DOHH2 (cell line): Measurements from ENCODE around the gene RHOG.

Source experiments
- H3F3A ChIP-seq: fragments of 200-600 bp; sonication (generic), shearing (Covaris generic); 2 replicates; pipeline ENCODE4 v1.6.0; 2016; ENCODE audit warnings: antibody characterized with exemption, mild to moderate bottlenecking; ENCODE audit not compliant: control insufficient read depth, insufficient read depth
- H3K27ac ChIP-seq: fragments of 200-600 bp; sonication (generic); 2 replicates; pipeline ENCODE4 v1.5.1; 2014; ENCODE audit warnings: low read depth, mild to moderate bottlenecking, low read length, moderate library complexity
- H3K27me3 ChIP-seq: fragments of 200-600 bp; sonication (generic); 2 replicates; pipeline ENCODE4 v1.6.1; 2014; ENCODE audit warnings: mild to moderate bottlenecking, low read length, mixed read lengths; ENCODE audit not compliant: control insufficient read depth
- H3K36me3 ChIP-seq: fragments of 200-600 bp; sonication (generic); 2 replicates; pipeline ENCODE4 v1.6.1; 2014; ENCODE audit warnings: mild to moderate bottlenecking, low read length, moderate library complexity, mixed read lengths; ENCODE audit not compliant: control insufficient read depth
- H3K4me1 ChIP-seq: fragments of 200-600 bp; sonication (generic); 2 replicates; pipeline ENCODE4 v1.6.1; 2014; ENCODE audit warnings: mild to moderate bottlenecking, low read length, mixed read lengths; ENCODE audit not compliant: control insufficient read depth
- H3K4me2 ChIP-seq: fragments of 200-600 bp; sonication (generic); 2 replicates; pipeline ENCODE4 v1.6.0; 2014; ENCODE audit warnings: mild to moderate bottlenecking, low read length, moderate library complexity
- H3K4me3 ChIP-seq: fragments of 200-600 bp; sonication (generic); 2 replicates; pipeline ENCODE4 v1.5.1; 2014; ENCODE audit warnings: mild to moderate bottlenecking, low read length, mixed read lengths
- H3K79me2 ChIP-seq: fragments of 200-600 bp; sonication (generic); 2 replicates; pipeline ENCODE4 v1.6.1; 2014; ENCODE audit warnings: mild to moderate bottlenecking, low read length, mixed read lengths; ENCODE audit not compliant: control insufficient read depth
- H3K9me2 ChIP-seq: fragments of 200-600 bp; sonication (generic); replicated peaks from 2 replicates; pipeline ENCODE4 v1.6.1; 2014; ENCODE audit warnings: mild to moderate bottlenecking, low read length, mixed read lengths; ENCODE audit not compliant: control insufficient read depth
- H3K9me3 ChIP-seq: fragments of 200-600 bp; sonication (generic); 2 replicates; pipeline ENCODE4 v1.6.1; 2014; ENCODE audit warnings: antibody characterized with exemption, low read length, mixed read lengths; ENCODE audit not compliant: control insufficient read depth, insufficient read depth
- H4K20me1 ChIP-seq: fragments of 200-600 bp; sonication (generic); 2 replicates; pipeline ENCODE4 v1.6.0; 2014; ENCODE audit warnings: low read depth, mild to moderate bottlenecking, antibody characterized with exemption, low read length, moderate library complexity; ENCODE audit not compliant: control insufficient read depth, insufficient read depth
- EZH2phosphoT487 ChIP-seq: fragments of 200-600 bp; sonication (generic); IDR thresholded peaks from 2 replicates; pipeline ENCODE4 v1.6.1; 2017; ENCODE audit warnings: borderline replicate concordance, mild to moderate bottlenecking, antibody characterized with exemption, low read length, moderate library complexity, mixed read lengths
- TF ChIP-seq, protein P1 (sequence below): fragments of 200-600 bp; sonication (generic); IDR thresholded peaks from one replicate; pipeline ENCODE4 v1.5.1; 2014; ENCODE audit warnings: antibody characterized with exemption, mild to moderate bottlenecking, low read depth, low read length; ENCODE audit not compliant: poor library complexity, severe bottlenecking

RHOG gene

DNA sequence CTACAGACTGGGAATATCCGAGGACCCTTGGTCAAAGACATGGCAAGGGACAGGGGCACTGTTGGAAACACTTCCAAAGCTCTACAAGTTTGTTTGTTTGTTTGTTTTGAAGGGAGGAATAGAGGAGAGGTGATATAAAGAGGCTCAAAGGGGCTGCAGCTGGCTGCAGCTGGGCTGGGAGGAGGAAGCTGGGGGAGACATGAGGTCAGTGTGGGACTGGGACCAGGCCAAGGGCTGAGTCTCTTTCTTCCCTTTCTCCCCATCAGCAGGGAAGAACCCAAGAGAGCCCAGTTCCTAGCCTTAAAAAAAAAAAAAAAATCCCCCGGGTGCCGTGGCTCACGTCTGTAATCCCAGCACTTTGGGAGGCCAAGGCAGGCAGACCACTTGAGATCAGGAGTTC, 5.0 kb downstream of the RHOG start:
- Histone ChIP-seq H3K4me1 (peaks cover 61% of the 10 kb centered on the region), H3K36me3 (peaks cover 64% of the 10 kb centered on the region), H4K20me1 (peaks cover 39% of the 10 kb centered on the region), H3F3A (peaks cover 18% of the 10 kb centered on the region), H3K4me3 (no peak overlapping the region), H3K27ac (no peak overlapping the region), H3K79me2 (peaks cover 100% of the 10 kb centered on the region), H3K27me3 (no peaks in the 10 kb centered on the region), H3K9me2 (no peaks in the 10 kb centered on the region), H3K4me2 (peak overlapping the region; percentile 36), H3K9me3 (no peaks in the 10 kb centered on the region)
- TF ChIP-seq, protein P1, sequence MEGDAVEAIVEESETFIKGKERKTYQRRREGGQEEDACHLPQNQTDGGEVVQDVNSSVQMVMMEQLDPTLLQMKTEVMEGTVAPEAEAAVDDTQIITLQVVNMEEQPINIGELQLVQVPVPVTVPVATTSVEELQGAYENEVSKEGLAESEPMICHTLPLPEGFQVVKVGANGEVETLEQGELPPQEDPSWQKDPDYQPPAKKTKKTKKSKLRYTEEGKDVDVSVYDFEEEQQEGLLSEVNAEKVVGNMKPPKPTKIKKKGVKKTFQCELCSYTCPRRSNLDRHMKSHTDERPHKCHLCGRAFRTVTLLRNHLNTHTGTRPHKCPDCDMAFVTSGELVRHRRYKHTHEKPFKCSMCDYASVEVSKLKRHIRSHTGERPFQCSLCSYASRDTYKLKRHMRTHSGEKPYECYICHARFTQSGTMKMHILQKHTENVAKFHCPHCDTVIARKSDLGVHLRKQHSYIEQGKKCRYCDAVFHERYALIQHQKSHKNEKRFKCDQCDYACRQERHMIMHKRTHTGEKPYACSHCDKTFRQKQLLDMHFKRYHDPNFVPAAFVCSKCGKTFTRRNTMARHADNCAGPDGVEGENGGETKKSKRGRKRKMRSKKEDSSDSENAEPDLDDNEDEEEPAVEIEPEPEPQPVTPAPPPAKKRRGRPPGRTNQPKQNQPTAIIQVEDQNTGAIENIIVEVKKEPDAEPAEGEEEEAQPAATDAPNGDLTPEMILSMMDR = no peak
- TF ChIP-seq EZH2phosphoT487 = no peak

DNA sequence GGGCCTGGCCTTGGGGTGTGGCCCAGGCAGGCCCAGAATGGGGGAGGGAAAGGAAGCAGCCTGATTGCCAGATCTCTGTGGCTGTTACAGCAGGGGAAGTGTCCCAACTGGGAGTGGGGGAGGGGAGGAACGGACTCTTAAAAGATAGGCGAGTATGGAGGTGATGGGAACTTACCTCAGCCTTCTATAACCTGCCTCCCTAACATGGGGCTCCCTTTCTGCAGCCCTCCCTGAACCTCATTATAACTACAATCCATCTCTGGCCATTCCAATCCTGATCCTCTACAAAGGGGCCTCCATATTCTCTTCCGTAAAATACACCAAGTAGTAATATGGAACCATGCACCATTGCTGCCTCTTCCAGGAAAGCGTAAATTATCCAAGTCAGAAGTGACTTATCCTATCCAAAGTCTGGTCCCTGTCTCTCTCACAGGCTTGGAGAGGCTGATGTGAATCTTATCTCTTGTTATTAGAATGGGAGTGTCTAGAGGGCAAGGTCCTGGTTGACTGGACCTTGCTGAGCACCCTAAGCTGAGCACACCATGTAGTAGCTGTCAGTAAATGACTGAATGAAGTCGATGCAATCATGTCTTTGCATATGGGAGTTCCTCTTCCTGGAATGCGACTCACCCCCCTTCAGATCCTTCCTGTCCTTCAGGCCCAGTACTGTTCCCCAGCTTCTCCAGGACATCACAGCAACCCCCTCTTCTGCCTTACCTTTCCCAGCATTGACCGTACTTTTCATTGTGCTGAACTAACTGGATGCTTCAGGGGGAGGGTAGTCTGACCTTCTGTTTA, 5.9 kb downstream of the RHOG start:
- H3K9me2 ChIP-seq = no peaks in the 10 kb centered on the region
- H3K9me3 ChIP-seq = no peaks in the 10 kb centered on the region
- H3K27ac ChIP-seq = no peak overlapping the region
- H4K20me1 ChIP-seq = peaks cover 39% of the 10 kb centered on the region
- TF ChIP-seq EZH2phosphoT487 = no peak
- TF ChIP-seq, protein P1 = no peak
- peaks cover 72% of the 10 kb centered on the region for H3K36me3 ChIP-seq
- H3K4me1 ChIP-seq = peaks cover 58% of the 10 kb centered on the region
- H3K79me2 ChIP-seq = peaks cover 98% of the 10 kb centered on the region
- H3K4me2 ChIP-seq = peak overlapping the region; percentile 36
- peak overlapping the region; percentile 29 for H3K4me3 ChIP-seq
- no peaks in the 10 kb centered on the region for H3K27me3 ChIP-seq
- H3F3A ChIP-seq = peaks cover 15% of the 10 kb centered on the region

DNA sequence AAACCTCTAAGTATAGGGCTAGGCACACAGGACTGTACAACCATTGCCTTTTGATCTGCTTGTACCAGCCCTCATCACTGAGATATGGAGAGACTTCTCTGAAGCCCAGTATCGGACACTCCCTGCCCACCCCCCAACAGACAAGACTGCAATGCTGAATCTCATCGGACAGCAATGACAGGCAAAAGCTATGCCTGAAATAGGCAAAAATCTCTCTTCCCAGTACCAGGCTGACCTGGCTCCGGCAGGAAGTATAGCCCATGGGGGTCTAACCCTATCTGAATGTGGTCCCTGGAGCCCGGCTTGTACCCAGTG, 6.5 kb downstream of the RHOG start:
- 0 out of 2 replicates have a peak overlapping the region, but pooled peaks have one; percentile 36 for H3K4me2 ChIP-seq
- TF ChIP-seq EZH2phosphoT487 = no peak
- TF ChIP-seq, protein P1 = no peak
- H3K27ac ChIP-seq = no peak overlapping the region
- no peaks in the 10 kb centered on the region for H3K9me2 ChIP-seq
- H3F3A ChIP-seq = peaks cover 10% of the 10 kb centered on the region
- H3K9me3 ChIP-seq = no peaks in the 10 kb centered on the region
- peaks cover 67% of the 10 kb centered on the region for H3K36me3 ChIP-seq
- no peaks in the 10 kb centered on the region for H3K27me3 ChIP-seq
- H4K20me1 ChIP-seq = peaks cover 39% of the 10 kb centered on the region
- no peak overlapping the region for H3K4me3 ChIP-seq
- H3K79me2 ChIP-seq = peaks cover 93% of the 10 kb centered on the region
- peaks cover 53% of the 10 kb centered on the region for H3K4me1 ChIP-seq
